Stimulated activated CD8-positive, alpha-beta memory T cell treated with anti-CD3 and anti-CD28 coated beads, Interleukin-15, amount 100 ng/mL, for 1 hour (primary cell): ENCODE results near the gene SLC7A10.
"Not testable (repeated sequence)": the region's sequence is repeated elsewhere in the genome, so short reads cannot be mapped to it uniquely, and the experiment has no call there.

Source experiments
- DNase-seq: peaks from one replicate; pipeline ENCODE4 v3.0.0-alpha.2; 2020; ENCODE audit warnings: low read depth

SLC7A10 gene

GRCh38 chr19:33201886-33202545, 23.6 kb downstream of the SLC7A10 start:
- no peak for DNase-seq

- DNase-seq, result no peak
Measured at GRCh38 chr19:33201473-33201872, 24.2 kb downstream of the SLC7A10 start.

DNA sequence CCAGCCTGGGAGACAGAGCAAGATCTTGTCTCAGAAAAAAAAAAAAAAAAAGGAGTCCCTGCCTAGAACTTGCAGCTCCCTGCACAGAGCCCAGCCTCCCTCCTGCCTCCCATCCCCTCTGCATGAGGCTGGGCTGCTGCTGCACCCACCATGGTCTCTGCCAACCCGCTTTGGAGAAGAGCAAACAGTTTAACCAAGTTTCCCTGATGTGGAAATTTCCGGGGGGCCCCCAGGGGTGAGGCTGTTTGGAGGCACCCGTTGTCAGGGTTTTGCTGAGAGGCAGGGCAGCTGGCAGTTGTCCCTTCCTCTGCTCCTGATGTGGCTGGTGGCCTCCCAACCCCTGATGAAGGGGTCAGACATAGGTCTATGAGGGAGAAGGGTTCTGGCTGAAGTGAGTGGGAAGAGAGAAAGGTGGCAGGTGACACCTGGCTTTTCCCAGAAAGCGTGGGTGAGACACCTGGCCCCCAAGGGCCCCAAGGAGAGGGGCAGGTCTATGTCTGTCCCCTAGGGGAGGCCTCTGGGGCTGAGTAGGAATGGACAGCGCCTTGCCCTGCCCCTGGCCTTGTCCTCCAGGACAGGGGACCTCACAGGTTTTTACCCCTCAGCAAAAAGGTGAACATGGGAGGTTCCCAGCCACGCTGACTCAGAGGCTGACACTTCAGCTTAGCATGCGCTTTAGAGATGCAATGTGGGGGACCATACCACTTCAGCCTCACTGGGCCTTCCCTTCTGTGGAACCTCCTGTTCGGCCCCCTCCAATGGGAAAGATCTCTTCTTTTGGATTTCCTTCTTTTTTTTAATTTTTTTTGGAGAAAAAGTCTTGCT, 26.0 kb downstream of the SLC7A10 start:
- no peak for DNase-seq

DNA sequence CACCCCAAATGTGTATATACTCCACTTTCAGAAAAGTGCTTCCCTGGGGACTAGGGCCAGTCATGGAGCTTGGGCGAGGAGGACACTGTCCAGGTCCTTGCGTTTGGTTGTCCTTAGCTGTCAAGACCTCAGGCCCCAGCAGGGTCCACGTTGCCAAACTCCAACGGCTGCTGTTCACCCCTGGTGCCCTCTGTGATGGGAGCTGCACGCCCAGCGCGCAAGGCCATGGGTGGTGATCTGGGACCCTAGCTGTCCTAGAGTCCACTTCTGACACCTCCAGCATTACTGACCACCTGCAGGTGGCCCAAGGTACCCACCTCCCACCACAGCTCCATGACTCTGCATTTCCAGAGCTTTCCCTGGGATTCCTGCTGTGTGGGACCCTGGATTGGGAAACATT, 27.5 kb downstream of the SLC7A10 start:
- no peak for DNase-seq

GRCh38 chr19:33197591-33198000, 28.1 kb downstream of the SLC7A10 start:
- DNase-seq, result no peak

DNA sequence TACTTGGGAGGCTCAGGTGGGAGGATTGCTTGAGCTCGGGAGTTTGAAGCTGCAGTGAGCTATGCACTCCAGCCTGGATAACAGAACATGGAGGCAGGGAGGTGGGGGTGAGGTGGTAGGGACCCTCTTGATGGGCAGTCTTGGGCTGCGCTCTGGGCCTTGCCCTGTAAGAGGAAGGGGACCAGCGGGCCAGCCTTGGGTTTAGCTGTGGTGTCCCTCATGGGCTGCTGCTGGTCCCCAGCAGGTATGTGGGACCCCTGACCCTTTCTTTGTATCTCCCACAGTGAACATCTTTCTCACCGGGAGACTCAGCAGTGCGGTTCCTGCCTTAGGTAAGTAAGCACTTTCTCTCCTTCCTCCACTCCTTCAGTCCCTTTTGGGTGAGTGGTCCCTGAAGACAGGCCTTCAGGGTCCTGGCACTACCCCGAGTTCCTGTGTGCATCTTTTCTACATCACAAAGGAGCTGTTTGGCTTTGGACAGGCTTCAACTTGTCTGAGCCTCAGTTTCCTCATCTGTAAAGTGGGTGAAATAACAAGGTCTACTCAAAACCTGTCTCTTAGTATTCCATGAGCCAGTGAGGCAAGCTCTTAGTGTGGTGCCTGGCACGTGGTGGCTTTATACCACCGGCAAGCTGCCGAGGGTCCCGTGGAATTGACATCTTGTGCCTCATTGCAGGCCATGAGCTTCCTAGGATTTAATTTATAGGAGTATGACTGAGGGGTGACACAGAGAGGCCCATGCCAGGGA, 29.0 kb downstream of the SLC7A10 start:
- no peak for DNase-seq

DNA sequence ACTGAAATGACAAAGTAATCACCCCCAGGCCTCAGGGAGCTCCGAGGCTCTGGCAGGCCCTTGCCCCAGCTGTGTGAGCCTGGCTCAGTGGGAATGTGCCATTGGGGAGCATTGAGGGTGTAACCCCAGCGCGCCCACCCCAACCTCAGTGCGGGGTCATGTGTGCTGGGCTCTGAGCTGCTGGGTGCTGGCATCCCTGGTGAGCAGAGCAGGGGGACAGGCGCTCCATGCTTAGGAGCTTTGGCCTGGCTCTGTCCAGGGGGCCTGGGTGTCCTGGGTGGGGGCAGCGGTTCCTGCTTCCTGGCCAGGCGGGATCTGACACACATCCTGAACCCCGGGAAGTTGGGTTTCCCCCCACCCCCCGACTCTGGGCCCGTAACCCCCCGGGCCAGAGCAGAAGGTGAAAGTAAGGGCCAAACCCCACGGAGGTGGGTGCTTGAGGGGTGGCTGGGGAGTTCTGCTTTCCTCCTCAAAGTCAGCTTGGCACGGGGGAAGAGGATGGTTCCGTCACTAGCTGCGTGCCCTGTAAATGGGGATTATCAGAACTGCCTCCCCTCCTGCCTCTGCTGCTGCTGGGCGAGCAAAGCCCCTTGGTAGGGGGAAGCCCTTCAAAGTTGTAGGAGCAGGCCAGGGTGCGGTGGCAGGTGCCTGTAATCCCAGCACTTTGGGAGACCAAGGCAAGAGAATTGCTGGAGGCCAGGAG, 29.9 kb downstream of the SLC7A10 start:
- DNase-seq, result no peak

GRCh38 chr19:33194886-33195644, 30.6 kb downstream of the SLC7A10 start:
- DNase-seq, result no peak

DNA sequence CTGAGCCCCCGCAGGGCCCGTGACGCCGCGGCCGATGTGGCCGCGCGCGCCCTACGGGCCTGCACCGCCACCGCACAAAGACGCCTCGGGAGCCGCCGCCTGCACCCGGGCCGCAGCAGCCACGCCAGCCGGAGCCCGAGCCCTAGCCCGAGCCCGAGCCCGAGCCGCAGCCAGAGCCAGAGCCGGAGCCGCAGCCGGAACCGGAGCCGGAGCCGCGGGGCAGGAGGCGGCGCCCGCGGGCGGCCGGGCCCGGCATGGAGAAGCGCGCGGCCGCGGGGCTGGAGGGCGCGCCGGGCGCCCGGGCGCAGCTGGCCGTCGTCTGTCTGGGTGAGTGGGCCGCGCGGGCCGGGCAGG, 31.1 kb downstream of the SLC7A10 start:
- DNase-seq, result no peak

GRCh38 chr19:33193865-33194362, 31.7 kb downstream of the SLC7A10 start, which contains the start of gene LRP3:
TSS of gene LRP3 (plus strand) at chr19:33194330. CDS start at chr19:33194786, 456 bp downstream.
- no peak for DNase-seq

- DNase-seq, result no peak
Measured at GRCh38 chr19:33193269-33193864, 32.3 kb downstream of the SLC7A10 start.

GRCh38 chr19:33192010-33192409, 33.6 kb downstream of the SLC7A10 start:
- no peak for DNase-seq

DNA sequence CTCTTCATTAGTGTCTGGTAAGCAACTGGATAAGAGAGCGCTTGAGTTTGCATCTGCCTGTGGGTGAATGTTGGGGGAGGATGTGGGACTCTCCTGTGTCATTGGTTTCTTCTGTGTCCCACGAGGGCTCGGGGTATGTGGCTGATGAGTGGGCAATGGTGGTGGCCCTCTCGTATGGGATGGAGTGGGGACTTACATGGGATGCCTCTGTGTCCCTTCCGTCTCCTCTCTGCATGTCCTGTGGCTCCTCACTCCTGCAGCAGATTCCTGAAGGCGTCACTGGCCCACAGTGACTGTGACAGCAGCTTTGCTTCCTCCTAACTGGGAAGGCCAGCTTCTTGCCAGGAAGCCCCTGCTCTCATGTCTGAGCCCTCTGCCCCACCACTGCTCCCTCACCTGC, 34.1 kb downstream of the SLC7A10 start:
- no peak for DNase-seq

DNA sequence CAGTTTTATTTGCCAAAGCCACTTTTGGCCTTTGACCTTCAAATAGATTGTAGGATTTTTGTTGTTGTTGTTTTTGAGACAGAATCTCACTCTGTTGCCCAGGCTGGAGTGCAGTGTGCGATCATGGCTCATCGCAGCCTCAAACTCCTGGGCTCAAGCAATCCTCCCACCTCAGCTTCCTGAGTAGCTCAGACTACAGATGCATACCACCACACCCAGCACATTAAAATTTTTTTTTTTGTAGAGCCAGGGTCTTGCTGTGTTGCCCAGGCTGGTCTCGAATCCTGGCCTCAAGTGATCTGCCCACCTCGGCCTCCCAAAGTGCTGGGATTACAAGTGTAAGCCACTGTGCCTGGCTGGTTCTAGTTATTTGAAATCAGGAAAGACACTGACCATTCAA, 34.6 kb downstream of the SLC7A10 start:
- DNase-seq, result not testable (repeated sequence)

DNA sequence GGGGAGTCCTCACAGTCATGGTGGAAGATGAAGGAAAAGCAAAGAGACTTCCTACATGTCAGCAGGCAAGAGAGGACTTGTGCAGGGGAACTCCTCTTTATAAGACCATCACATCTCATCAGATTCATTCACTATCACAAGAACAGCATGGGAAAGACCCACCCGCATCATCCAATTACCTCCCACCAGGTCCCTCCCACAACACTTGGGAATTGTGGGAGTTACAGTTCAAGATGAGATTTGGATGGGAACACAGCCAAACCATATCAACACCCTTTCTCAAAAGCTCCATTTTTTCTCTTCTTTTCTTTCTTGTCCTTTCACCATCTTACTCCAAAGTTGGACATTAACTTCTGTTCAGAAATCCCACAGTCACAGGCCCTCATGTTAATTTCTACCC, 36.2 kb downstream of the SLC7A10 start:
- no peak for DNase-seq

- no peak for DNase-seq
Measured at GRCh38 chr19:33187183-33187540, 38.5 kb downstream of the SLC7A10 start.

GRCh38 chr19:33186431-33187182, 39.0 kb downstream of the SLC7A10 start:
- DNase-seq, result no peak

DNA sequence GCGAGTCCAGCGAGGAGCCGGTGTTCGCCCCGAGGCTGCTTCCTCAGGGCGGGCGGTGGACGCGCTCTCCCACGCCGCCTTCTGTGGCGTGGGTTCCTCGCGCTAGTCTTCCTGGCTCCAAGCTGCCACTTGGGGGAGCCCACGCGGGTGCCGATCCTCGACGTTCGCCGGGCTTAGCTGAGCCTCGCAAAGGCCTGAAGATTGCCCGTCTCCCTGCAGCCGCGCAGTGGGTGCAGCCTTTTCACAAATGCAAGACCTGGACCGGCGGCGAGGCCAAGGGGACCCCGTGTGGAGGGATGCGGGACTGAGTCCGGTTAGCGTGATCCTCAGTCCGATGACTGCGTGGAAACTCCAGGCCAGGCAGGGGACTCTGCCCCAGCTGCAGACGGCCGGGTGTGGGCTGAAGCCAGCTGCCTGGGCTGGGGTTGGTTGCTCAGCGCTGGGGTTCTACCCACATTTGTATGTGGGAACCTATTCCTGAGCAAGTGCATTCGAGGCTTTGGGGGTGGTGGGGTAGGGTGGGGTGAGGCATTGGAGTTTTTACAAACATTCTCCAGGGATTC, 48.2 kb downstream of the SLC7A10 start:
- DNase-seq, result peak; percentile 61

DNA sequence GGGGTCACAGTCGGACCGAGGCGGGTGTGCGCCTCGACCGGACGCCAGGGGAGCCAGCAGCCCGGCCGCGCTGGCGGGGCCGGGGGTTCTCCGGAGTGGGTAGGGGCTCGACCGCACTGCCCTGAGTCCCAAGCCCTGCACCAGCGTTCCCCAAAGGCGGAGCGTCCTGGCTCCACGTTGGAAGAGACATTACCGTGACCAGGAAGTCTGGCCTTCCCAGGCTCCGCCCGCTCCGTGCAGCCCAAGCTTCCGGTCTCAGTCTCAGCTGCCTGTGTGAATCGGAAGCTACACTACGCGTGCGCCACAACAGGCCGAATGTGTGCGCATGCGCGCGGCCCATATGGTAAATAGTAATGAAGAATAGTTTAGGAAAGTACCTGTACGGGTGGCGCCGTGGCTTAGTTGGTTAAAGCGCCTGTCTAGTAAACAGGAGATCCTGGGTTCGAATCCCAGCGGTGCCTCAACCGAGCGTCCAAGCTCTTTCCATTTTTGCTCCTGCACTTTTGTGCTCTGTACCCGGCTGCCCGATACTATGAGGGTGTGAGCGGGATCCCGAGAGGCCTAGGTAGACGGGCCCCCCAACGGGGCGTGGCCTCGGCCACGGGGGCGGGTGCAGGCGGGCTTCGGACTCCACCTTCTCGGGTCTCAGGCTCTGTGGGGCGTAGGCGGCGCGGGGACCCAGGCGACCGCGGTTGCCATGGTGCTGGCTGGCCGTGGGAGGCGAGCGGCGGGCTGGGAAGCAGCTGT, 48.8 kb downstream of the SLC7A10 start:
- DNase-seq, result peak; percentile 87
